Measurements from ENCODE around the gene CTAG1B. TPM values are rescaled to one million over a fixed set of nuclear protein-coding genes. Genes with fewer than 3 reads are reported as not detected.

Gene CTAG1B
- total and polyA plus RNA-seq, 2 of the 8 experiments (the other 6 are each of a cell fraction or from before 2014, with no cell fraction given), result not detected

DNA sequence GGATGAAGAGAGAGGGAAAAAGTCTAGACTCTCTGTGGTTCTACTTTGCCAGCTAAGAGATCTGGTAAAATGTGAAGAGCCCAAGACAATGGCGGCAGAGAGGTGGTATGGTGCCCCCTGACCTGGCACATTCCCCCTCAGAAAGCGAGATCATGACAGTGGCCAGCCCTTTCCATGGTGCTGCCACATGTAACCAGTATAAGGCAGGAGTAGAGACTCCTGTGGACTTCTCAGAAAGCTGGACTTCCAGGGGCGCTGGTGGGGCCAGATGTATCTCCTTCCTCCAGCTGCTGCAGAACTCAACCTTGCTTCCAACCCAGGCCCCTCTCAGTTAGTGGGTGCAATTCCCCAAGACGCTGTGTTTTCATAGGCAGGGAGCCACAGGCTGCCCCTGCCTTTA is 24.6 kb downstream of the CTAG1B start:
- no peak overlapping the region for H3K4ac ChIP-seq (replicated peaks; ENCODE audit: insufficient read length, low read depth, low read length)
- ChIA-PET CTCF (ENCODE audit: partially characterized antibody) (interaction anchor here (1.0 to 1.1 kb wide), 2 partner anchors 9 to 18 kb away, joined by 3 to 4 read pairs; no protein-coding TSS in a partner anchor), POLR2A (ENCODE audit: partially characterized antibody) (no interaction called here)
- H3K27ac ChIP-seq (ENCODE audit: low read depth, low read length), result no peak overlapping the region
- H3K23me2 ChIP-seq (ENCODE audit: low read depth, low read length), result no peaks in the 10 kb centered on the region
- no peak overlapping the region for H2AK5ac ChIP-seq (ENCODE audit: low read depth, low read length)
- DNase-seq (ENCODE audit: low read depth in 1 of 2, low spot score in 2 of 2) (no peak), FAIRE-seq (no peak)
- peaks cover 3 to 8% of the 10 kb centered on the region in 2 experiments for H3K9me3 ChIP-seq (ENCODE audit: insufficient read depth in 2 of 2, low read depth in 1 of 2, low read length in 1 of 2)
- no peak overlapping the region for H2BK120ac ChIP-seq (replicated peaks; ENCODE audit: low read depth, low read length)
- H3K36me3 ChIP-seq (ENCODE audit: control insufficient read depth in 2 of 4, insufficient read depth in 4 of 4, low read length in 3 of 4), result no peaks in the 10 kb centered on the region
- no peak overlapping the region for H4K91ac ChIP-seq (replicated peaks; ENCODE audit: insufficient read length, low read length)
- no peak overlapping the region for H2BK15ac ChIP-seq (ENCODE audit: low read length)
- no peak overlapping the region for H3K18ac ChIP-seq (ENCODE audit: extremely low read depth, low read length)
- H3K79me2 ChIP-seq (ENCODE audit: control insufficient read depth in 1 of 2, insufficient read depth in 2 of 2, low read length in 2 of 2), result no peaks in the 10 kb centered on the region
- H3K9ac ChIP-seq (replicated peaks in 1 of 4; ENCODE audit: extremely low read depth in 1 of 4, low read depth in 3 of 4, low read length in 3 of 4), result no peak overlapping the region
- no peak overlapping the region for H3K4me2 ChIP-seq (ENCODE audit: insufficient read depth in 1 of 2, low read depth in 2 of 2, low read length in 2 of 2)
- H2BK20ac ChIP-seq (ENCODE audit: low read length), result no peak overlapping the region
- H2BK12ac ChIP-seq (ENCODE audit: low read depth, low read length), result no peak overlapping the region
- H3K23ac ChIP-seq (ENCODE audit: insufficient read length), result no peak overlapping the region
- H3K79me1 ChIP-seq (ENCODE audit: low read depth, low read length), result no peaks in the 10 kb centered on the region
- H2BK5ac ChIP-seq (ENCODE audit: low read depth, low read length), result no peak overlapping the region
- H3K27me3 ChIP-seq (replicated peaks in 1 of 4; ENCODE audit: control insufficient read depth in 3 of 4, extremely low read depth in 1 of 4, insufficient read depth in 3 of 4, low read length in 3 of 4), result no peaks in the 10 kb centered on the region
- H4K8ac ChIP-seq (ENCODE audit: extremely low read depth, insufficient read depth, low read length), result no peak overlapping the region; the same call in 1 of the 2 replicates
- peaks cover 0 to 8% (median 0%) of the 10 kb centered on the region in 4 experiments; a peak in 3 of 7 replicates for H3K4me1 ChIP-seq (replicated peaks in 1 of 4; ENCODE audit: control insufficient read depth in 3 of 4, insufficient read depth in 4 of 4, low read length in 3 of 4)
- no peak overlapping the region for H3K4me3 ChIP-seq (ENCODE audit: extremely low read depth in 1 of 4, insufficient read depth in 2 of 4, low read depth in 3 of 4, low read length in 4 of 4)
- no peak overlapping the region for H3K56ac ChIP-seq (replicated peaks; ENCODE audit: insufficient read length, low read depth, low read length)
- H2AFZ ChIP-seq (ENCODE audit: low read length), result no peak overlapping the region
- 93% methylated on average over 3 of the region's 4 CpGs; no CpG with 5 or more reads in 1 of the 2 experiments for WGBS, 2 experiments (ENCODE audit: extremely low coverage in 1 of 2, insufficient coverage in 1 of 2, insufficient read length in 1 of 2, insufficient replicate concordance in 2 of 2, low coverage in 1 of 2, low lambda C conversion rate in 2 of 2, missing lambda C conversion rate in 1 of 2)
- no peak overlapping the region for H4K5ac ChIP-seq (ENCODE audit: insufficient read length, low read depth, low read length)
- H3K14ac ChIP-seq (ENCODE audit: insufficient read length), result no peak overlapping the region
- H4K20me1 ChIP-seq (replicated peaks in 1 of 2; ENCODE audit: control insufficient read depth in 1 of 2, insufficient read depth in 2 of 2, low read length in 2 of 2), result no peaks in the 10 kb centered on the region
- TF ChIP-seq SAP30 (IDR thresholded peaks at IDR 0.05; ENCODE audit: insufficient read depth, insufficient replicate concordance, low read length) (no peak), POU5F1 (IDR thresholded peaks at IDR 0.05; ENCODE audit: low read depth, low read length) (no peak), KDM1A (IDR thresholded peaks at IDR 0.05; ENCODE audit: borderline replicate concordance, low read length) (no peak), POLR2A (IDR thresholded peaks at IDR 0.05; ENCODE audit: control extremely low read depth in 1 of 2, low read depth in 2 of 2, low read length in 2 of 2) (no peak), TAF7 (optimal IDR thresholded peaks at IDR 0.05; ENCODE audit: borderline replicate concordance, low read depth, low read length) (no peak), MAFK (IDR thresholded peaks at IDR 0.05; ENCODE audit: low read depth, low read length) (no peak)
- TF ChIP-seq, protein P1, sequence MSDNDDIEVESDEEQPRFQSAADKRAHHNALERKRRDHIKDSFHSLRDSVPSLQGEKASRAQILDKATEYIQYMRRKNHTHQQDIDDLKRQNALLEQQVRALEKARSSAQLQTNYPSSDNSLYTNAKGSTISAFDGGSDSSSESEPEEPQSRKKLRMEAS (IDR thresholded peaks at IDR 0.05), result no peak
